Measurements from ENCODE around the gene VRK1.

Gene VRK1

DNA sequence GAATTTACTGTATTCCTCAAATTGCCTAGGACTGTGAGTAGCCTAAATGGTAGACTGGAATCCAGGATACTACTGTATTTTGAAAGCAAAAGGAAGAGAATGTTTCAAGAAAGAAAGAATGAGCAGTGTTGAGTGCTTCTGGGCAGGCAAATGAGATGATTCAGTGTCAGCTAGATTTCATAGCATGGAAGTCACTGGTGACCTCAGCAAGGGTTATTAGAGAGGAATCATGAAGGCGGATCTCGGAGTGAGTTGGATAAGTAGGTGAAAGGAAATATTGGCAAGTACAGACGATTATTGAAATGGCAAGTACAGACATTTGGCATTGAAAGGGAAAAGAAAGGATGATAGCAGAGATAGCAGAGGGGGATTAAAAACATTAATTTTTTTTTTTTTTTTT is 27.1 kb downstream of the VRK1 start:
- no peak for DNase-seq (ENCODE audit: low read depth in 2 of 2)

DNA sequence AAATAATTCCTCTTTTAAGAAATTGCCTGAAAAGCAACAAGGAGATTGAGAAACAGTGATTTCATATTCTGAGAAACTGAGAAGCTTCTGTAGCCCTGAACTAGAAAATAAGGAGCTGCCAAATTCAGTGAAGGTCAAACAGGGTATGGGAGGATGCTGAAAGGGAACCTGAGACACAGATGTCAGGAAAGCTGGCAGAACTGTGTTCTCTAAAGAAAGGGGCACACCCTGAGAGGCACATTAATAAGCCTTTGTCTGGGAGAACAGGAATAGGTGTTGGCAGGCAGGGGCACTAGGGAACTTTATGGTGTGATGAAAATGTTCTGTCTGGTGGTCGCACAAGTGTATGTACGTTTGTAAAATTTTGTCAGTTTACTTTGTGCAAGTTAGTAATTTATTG is 29.6 kb downstream of the VRK1 start:
- DNase-seq (ENCODE audit: low read depth in 2 of 2) = no peak

DNA sequence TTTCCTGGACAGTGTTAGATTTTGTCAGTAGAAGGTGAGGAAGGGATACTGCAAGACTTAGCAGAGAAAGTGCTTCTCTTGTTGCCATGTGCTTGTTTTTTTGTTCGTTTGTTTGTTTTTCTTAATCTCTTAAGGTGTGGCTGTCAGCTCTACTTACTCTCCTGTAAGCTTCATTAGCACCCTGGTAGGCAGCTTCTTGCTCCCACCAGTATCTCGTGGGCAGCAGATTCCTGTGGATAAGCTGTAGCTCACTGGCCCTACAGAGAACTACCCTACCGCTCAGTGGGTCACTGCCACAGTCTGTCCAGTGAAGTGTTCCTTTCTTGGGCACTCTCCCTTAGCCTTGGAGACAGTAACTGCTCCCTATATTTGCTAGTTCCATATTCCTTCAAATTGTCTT is 30.1 kb downstream of the VRK1 start:
- no peak for DNase-seq (ENCODE audit: low read depth in 2 of 2)

- no peak for DNase-seq (ENCODE audit: low read depth in 2 of 2)
Measured at GRCh38 chr14:96829791-96830190, 32.6 kb downstream of the VRK1 start.

GRCh38 chr14:96830946-96831345 is 33.8 kb downstream of the VRK1 start:
- no peak for DNase-seq (ENCODE audit: low read depth in 2 of 2)

DNA sequence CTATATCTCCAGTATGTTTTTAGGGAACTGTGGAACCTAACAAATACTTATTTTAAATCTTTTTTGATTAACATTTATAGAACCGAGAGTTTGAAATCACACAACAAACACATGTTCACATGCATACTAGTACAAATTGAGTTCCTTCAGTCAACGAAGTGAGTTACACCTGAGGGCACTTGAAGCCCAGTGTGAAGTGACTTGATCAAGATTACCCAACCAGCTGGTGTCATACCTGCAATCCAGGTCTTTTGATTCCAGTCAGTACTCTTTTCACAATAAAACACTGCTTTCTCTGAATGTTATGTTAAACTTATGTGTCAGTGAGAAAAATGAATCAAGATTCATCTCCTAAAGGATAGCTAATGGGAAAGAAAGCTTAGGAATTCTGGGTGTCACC is 35.2 kb downstream of the VRK1 start:
- no peak for DNase-seq (ENCODE audit: low read depth in 2 of 2)

DNA sequence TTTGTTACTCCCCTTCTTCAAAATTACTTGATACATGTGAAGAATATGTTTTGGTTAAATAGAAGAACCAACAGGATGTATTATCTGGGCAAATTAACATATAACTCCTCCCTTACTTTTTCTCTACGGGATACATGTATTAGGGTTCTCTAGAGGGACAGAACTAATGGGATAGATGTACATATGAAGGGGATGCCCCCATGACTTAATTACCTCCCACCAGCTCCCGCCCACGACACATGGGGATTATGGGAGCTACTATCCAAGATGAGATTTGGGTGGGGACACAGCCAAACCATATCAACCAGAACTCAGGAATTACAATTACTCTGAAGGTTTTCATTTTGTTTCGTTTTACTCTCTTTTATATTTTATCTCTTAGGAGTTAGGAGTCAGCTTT is 41.3 kb downstream of the VRK1 start:
- DNase-seq (ENCODE audit: low read depth in 2 of 2) = no peak

- DNase-seq (ENCODE audit: low read depth in 2 of 2) = no peak
Measured at GRCh38 chr14:96839251-96839650, 42.1 kb downstream of the VRK1 start.

DNA sequence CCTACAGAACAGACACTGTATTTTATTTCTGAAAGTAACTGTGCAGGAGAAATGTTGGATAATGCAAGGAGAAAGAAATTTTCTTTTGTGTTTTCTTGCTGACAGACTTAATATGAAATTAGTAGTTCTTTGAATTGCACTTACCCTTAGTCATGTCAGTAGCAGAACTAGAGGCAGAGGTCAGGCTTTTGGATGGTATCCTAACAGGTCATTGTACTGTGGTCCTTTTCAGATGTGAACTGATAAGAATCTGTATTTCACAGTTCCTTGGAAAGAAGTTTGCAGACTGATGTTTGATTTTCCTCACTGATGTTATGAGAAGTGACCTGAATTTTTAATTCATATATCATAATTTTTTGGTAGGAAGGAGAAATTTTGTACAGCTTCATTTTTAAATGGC is 46.0 kb downstream of the VRK1 start:
- no peak for DNase-seq (ENCODE audit: low read depth in 2 of 2)

DNA sequence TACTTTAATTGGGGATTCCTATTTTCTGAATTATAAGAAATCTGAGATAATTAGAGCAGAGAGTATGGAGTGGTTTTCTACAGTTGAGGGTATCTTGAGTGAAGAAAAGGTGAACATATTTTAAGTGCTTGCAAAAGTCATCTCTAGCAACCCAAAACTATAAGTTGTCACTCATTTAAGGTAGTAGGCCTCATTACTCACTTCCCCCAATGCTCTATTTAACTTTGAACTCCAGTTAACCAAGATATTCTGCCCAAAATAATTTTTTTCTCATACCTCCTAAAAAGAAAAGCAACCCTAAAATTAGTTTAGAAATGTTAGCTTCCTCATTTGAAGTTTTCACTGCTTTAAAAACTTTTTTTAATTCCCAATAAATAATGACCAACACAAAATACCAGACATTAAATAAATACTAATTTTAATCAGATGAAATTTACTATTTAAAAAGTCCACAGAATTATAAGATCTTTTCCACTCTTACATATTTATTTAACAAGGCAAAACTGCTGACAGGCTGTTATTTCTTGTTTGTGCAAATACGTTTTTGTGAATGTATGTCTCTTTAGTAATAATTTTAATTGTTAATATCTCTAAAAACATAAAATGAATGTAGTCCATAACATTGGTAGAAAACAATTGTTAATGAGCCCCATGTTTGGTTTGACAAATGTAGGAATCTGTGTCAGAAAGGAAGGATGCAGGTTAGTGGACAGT is 47.8 kb downstream of the VRK1 start:
- DNase-seq (ENCODE audit: low read depth in 2 of 2) = no peak

GRCh38 chr14:96847451-96847850 is 50.3 kb downstream of the VRK1 start:
- no peak for DNase-seq (ENCODE audit: low read depth in 2 of 2)

DNA sequence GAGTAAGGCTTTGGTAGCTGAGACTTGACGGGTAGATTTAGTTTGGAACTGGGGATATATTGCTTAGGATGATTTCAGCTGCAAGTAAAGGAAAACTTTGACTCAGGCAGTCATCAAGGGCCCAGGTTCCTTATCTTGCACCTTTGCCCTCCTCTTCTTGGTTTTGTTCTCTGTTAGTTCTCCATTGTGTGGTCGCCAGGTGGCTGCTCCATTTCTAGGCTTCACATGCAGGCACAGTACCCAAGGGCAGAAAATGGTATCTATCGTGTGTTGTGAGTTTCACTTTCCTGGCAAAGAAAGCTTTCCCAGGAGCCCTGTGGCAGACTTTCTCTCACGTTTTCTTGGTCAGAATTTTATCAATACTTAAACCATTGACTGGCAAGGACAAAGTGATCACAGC is 50.8 kb downstream of the VRK1 start:
- DNase-seq (ENCODE audit: low read depth in 2 of 2) = no peak

DNA sequence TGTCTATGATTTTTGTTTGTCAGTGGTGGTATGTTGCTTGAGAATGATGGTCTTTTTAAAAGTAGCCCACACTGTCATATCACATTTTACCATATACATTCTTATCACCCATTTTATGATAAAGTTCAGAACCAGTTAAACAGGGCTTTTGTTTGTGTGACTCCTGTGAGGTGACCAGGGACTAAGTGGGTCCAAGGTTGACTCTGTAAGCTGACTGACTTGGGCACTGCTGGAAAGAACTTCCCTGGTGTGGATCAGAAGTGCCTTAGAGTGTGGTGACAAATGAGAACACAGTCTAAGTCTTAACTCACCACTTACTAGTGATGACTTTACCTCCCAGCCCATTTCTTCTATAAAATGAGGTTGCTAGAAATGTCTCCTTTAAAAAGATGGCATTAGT is 52.6 kb downstream of the VRK1 start:
- no peak for DNase-seq (ENCODE audit: low read depth in 2 of 2)

DNA sequence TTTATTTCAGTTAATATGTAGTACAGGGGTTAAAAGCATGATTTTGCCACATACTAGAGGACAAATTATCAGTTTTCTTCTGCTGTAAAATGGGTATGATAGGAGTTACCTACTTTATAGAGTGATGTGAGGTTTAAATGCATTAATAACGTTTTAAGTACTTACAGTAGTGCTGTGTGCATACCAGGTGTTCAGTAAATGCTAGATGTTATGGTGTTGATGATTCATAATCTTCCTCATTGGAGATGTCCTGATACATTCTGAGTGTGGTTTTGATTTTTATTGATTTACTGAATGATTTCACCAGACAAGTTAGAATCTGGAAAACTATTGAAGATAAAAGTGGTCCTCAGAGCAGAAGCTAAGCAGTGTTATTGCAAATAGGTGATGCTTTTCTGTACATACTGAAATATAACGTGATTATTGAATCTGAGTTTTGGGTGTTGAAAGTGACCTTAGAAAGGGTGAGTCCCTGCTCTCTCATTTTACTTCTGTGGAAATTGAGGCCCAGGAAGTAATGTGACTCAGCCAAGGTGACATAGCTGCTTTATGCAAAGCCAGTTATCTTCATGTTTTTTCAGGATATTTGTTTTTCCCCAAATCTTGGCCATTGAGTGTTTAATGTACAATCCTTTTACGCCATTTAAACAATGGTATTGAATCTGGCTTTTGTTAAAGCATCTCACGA is 54.7 kb downstream of the VRK1 start:
- DNase-seq (ENCODE audit: low read depth in 2 of 2) = no peak

- DNase-seq (ENCODE audit: low read depth in 2 of 2) = no peak
Measured at GRCh38 chr14:96852823-96853422, 55.7 kb downstream of the VRK1 start.

DNA sequence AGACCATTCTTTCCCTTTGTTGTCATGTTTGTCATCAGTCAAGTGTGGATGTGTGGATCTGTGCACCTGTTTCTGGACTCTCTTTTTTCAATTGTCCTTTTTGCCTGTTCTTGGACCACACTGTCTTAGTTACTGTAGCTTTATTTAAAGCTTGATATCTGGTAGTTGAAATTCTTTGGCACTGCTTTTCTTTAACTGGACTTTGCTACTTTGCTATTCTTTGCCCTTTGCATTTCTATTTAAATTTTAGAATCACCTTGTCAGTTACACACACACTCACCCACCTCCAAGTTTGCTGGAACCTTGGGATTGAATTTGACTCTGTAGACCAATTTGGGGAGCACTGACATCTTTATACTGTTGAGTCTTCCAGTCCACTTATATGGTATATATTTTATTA is 61.5 kb downstream of the VRK1 start:
- no peak for DNase-seq (ENCODE audit: low read depth in 2 of 2)

GRCh38 chr14:96861568-96862310 is 64.6 kb downstream of the VRK1 start:
- DNase-seq (ENCODE audit: low read depth in 2 of 2) = no peak

- DNase-seq (ENCODE audit: low read depth in 2 of 2) = no peak
Measured at GRCh38 chr14:96863327-96863985, 66.3 kb downstream of the VRK1 start.

DNA sequence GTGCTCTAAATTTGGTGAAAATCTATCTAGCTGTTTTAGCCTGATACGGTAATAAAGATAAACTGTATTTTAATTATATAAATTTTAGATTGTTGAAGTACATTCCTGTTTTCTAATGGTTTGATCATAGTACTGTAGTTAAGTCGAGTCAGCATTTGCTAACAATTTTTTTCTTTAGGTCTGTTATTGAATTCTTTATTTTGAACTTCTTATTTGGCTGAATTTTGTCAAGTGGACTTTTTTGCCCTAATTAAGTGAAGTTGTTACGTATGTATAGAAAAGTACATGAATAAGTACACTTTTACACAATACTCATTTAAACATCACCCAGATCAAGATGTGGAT is 66.8 kb downstream of the VRK1 start:
- no peak for DNase-seq (ENCODE audit: low read depth in 2 of 2)

DNA sequence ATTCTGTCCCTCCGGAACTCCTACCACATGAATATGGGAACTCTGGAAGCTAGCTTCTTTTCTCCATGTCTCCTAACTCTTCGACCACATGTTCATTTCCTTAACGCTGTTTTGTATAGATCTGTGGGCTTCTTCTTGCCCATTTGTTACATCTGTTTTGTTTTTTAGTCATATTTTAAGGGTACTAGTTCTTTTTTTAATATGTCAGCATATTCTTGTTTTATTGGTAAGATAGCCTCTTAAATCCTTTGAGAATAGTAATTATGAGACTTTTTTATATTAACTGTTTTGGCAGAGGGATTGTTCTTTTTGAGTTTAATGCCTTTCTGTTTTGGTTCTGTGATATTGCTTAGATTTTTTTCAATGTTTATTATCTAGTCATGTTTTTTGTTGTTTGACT is 70.5 kb downstream of the VRK1 start:
- DNase-seq (ENCODE audit: low read depth in 2 of 2) = no peak

DNA sequence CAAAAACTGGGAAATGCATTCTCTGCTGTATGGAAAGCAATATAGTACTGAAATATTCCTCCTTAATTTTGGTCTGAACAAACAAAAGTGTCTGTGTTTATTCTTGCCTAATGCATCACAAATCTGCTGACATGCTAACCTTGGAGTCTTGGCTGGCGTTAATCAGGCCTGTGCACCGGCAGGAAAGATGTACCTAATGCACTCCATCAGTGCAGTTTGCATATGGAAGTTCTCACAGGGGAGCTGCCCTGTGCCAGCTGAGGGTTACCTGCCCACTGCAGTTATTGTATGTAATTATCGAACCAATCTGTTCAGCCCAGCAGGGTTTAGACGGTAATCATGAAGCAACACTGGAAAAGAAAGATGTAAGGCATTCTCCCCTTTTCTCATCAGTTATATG is 76.9 kb downstream of the VRK1 start:
- no peak for DNase-seq (ENCODE audit: low read depth in 2 of 2)

GRCh38 chr14:96876747-96877146 is 79.6 kb downstream of the VRK1 start:
- DNase-seq (ENCODE audit: low read depth in 2 of 2) = no peak
